Nephron progenitor cell (in vitro differentiated cells): Measurements from ENCODE around the gene RRP1B.
A peak's percentile ranks its signal among the peaks of the same experiment; 100 is the strongest.

Source experiments
- DNase-seq: peaks from one replicate; pipeline ENCODE4 v3.0.0; 2021
- H3K27ac Mint-ChIP-seq: 2 replicates; pipeline ENCODE4 v1.8.0; 2021; ENCODE audit warnings: mild to moderate bottlenecking, moderate library complexity, mixed read lengths
- H3K27me3 Mint-ChIP-seq: 2 replicates; pipeline ENCODE4 v1.8.0; 2021; ENCODE audit warnings: mild to moderate bottlenecking, low read depth, mixed read lengths; ENCODE audit not compliant: poor library complexity
- H3K36me3 Mint-ChIP-seq: 2 replicates; pipeline ENCODE4 v1.8.0; 2021; ENCODE audit warnings: low read depth, mixed read lengths
- H3K4me1 Mint-ChIP-seq: 2 replicates; pipeline ENCODE4 v1.8.0; 2021; ENCODE audit warnings: mixed read lengths
- H3K4me3 Mint-ChIP-seq: 2 replicates; pipeline ENCODE4 v1.8.0; 2021; ENCODE audit warnings: mild to moderate bottlenecking, moderate library complexity, mixed read lengths
- H3K9me3 Mint-ChIP-seq: 2 replicates; pipeline ENCODE4 v1.8.0; 2021; ENCODE audit warnings: mild to moderate bottlenecking, moderate library complexity, mixed read lengths
- CTCF ChIP-seq: fragments of 200-600 bp; sonication (generic); IDR thresholded peaks from 2 replicates; pipeline ENCODE4 v1.5.0; 2021; ENCODE audit warnings: antibody characterized with exemption

RRP1B gene

GRCh38 chr21:43719748-43720538 lies 60.6 kb downstream of the RRP1B start:
- Mint-ChIP-seq H3K36me3 (no peaks in the 10 kb centered on the region), H3K9me3 (no peaks in the 10 kb centered on the region), H3K27ac (no peak overlapping the region), H3K4me3 (peak overlapping the region; percentile 79), H3K27me3 (peaks cover 38% of the 10 kb centered on the region), H3K4me1 (peaks cover 21% of the 10 kb centered on the region)
- DNase-seq: no peak
- TF ChIP-seq CTCF: no peak

DNA sequence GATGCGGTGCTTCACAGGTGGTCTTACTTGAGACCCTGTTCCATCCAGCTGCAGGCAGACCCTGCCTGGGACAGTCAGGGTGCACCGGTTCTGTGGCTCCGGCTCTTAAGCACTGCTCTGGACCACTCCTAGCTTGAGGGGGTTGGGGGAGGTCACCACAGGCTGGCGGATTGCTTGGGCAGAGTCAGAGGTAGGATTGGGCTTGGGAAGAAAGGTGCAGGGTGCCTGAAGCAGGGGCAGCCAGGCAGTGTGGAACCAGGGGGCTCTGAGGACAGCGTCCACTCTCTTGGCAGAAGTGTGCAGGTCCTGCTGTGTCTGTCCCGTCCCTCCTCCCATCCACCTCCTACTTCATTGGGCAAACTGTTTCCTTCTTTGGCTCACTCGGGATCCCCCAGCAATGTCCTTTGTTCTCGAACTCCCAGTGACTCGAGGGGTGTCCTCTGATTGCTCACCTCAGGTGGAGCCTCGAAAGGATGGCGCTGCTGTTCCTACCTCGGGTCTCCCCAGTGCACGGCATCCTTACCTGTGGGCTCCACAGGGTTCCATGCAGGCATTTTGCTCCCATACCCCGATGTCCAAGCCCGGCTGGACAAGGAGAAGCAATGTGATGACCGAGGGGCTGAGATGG lies 61.3 kb downstream of the RRP1B start:
- no peaks in the 10 kb centered on the region for H3K9me3 Mint-ChIP-seq
- no peak for TF ChIP-seq CTCF
- no peaks in the 10 kb centered on the region for H3K36me3 Mint-ChIP-seq
- H3K4me1 Mint-ChIP-seq: peaks cover 21% of the 10 kb centered on the region
- H3K27me3 Mint-ChIP-seq: peaks cover 33% of the 10 kb centered on the region
- peak overlapping the region; percentile 79 for H3K4me3 Mint-ChIP-seq
- DNase-seq: no peak
- no peak overlapping the region for H3K27ac Mint-ChIP-seq

GRCh38 chr21:43721206-43721605 lies 61.8 kb downstream of the RRP1B start:
- H3K27ac Mint-ChIP-seq: no peak overlapping the region
- H3K9me3 Mint-ChIP-seq: no peaks in the 10 kb centered on the region
- DNase-seq: no peak
- H3K4me3 Mint-ChIP-seq: peak overlapping the region; percentile 79
- no peaks in the 10 kb centered on the region for H3K36me3 Mint-ChIP-seq
- peaks cover 26% of the 10 kb centered on the region for H3K4me1 Mint-ChIP-seq
- peaks cover 29% of the 10 kb centered on the region for H3K27me3 Mint-ChIP-seq
- no peak for TF ChIP-seq CTCF

GRCh38 chr21:43721939-43722338 lies 62.6 kb downstream of the RRP1B start:
- peak overlapping the region; percentile 58 for H3K4me3 Mint-ChIP-seq
- H3K27ac Mint-ChIP-seq: no peak overlapping the region
- no peaks in the 10 kb centered on the region for H3K9me3 Mint-ChIP-seq
- H3K27me3 Mint-ChIP-seq: peaks cover 24% of the 10 kb centered on the region
- no peak for TF ChIP-seq CTCF
- H3K36me3 Mint-ChIP-seq: no peaks in the 10 kb centered on the region
- H3K4me1 Mint-ChIP-seq: peaks cover 32% of the 10 kb centered on the region
- no peak for DNase-seq

DNA sequence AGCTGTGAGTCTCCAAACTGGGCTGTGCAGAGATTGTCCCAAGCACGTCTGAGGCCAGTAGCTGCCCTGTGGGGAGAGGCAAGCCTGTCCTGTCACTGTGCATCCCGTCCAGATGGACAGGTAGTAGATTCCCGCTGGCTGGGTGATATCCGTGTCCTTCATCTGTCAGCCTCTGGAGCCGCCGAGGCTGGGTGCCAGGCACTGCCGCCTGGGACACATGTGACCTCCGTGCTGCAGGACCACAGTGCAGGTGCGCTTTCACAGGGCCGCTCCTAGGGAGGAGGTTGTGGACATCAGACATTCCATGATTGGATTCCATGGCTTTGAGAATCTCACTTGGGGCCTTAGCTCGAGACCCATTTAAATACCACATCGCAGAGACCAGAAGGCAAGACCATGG lies 64.3 kb downstream of the RRP1B start:
- no peak overlapping the region for H3K27ac Mint-ChIP-seq
- H3K4me3 Mint-ChIP-seq: no peak overlapping the region
- DNase-seq: no peak
- H3K4me1 Mint-ChIP-seq: peaks cover 41% of the 10 kb centered on the region
- no peaks in the 10 kb centered on the region for H3K9me3 Mint-ChIP-seq
- H3K36me3 Mint-ChIP-seq: no peaks in the 10 kb centered on the region
- TF ChIP-seq CTCF: no peak
- peaks cover 17% of the 10 kb centered on the region for H3K27me3 Mint-ChIP-seq
